ENCODE measurements around the gene INPP4B.

DNA sequence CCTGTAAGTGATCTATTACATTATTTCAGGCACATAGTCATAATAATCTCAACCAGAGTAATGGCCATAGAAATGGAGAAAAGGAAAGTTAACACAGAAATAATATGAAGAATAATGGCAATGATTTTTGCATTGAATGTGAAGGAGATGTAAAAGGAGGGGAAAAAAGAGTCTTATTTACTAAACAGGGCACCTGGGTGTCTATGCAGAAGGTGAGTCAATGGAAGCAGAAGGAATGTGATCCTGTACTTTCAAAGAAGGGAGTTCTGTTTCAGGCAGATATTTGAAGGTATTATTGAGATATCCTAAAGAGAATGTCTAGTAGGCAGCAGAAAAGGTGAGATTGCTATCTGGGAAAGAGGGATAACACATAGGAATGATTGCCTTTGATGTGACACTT, 279.9 kb downstream of the INPP4B start:
- TF ChIP-seq, protein P1, sequence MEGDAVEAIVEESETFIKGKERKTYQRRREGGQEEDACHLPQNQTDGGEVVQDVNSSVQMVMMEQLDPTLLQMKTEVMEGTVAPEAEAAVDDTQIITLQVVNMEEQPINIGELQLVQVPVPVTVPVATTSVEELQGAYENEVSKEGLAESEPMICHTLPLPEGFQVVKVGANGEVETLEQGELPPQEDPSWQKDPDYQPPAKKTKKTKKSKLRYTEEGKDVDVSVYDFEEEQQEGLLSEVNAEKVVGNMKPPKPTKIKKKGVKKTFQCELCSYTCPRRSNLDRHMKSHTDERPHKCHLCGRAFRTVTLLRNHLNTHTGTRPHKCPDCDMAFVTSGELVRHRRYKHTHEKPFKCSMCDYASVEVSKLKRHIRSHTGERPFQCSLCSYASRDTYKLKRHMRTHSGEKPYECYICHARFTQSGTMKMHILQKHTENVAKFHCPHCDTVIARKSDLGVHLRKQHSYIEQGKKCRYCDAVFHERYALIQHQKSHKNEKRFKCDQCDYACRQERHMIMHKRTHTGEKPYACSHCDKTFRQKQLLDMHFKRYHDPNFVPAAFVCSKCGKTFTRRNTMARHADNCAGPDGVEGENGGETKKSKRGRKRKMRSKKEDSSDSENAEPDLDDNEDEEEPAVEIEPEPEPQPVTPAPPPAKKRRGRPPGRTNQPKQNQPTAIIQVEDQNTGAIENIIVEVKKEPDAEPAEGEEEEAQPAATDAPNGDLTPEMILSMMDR (IDR thresholded peaks at IDR 0.05), result no peak
- no peak for TF ChIP-seq POLR2A (IDR thresholded peaks at IDR 0.05)

Data from Peyer's patch (tissue), 4 donors.